ENCODE data around the gene USP2. TPM values are rescaled to one million over a fixed set of nuclear protein-coding genes. Genes with fewer than 3 reads are reported as not detected.
A peak's percentile ranks its signal among the peaks of the same experiment; 100 is the strongest.

The USP2 gene
- total RNA-seq, 2 experiments from 2014 or later: 0.55 to 0.68 TPM

DNA sequence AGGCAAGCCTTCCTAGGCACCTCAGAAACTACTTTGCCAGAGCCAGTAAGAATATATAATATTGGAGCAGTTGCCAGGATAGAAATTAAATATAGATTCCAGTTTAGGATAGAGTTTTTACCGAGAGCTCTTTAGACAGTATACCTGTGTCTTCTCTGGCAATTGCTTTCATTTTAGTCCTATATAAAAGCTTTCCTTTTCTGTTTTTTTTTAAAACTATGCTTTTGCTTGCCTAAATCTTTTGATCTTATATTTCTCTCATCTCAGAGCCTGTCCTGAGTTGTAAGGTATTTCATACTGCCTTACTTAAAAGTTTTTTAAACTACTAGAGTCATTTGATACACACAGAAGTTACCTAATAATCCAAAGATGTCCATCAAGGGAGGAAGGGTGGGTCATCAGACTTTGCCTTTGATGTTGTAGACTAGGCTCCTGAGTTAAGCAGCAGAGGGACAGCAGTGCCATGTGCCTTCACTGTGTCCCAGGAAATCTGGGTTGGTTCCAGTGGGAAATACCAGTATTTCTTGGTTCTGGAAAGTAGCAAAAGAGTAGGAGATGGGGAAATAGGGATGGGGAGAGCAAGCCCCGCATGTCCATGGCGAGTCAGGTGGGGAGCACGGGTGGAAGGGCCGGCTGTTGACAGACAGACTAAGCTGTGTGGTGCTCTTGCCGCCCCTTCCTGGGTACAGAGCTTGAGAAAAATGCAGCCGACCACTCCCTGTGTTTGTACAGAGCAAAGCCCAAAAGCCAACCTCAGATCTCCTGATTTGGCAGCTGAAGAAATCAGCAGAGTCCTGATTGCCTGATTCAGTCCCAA, 75.7 kb downstream of the USP2 start:
- POLR2A ChIA-PET: interaction anchor here (1.0 to 1.3 kb wide), 4 partner anchors 14 to 39 kb away, joined by 3 to 4 read pairs (median 3); no protein-coding TSS in a partner anchor

More for the DNA sequence above, 75.7 kb downstream of the USP2 start:
- CTCF ChIA-PET: interaction anchor here (0.9 to 5.3 kb wide), 10 partner anchors 9 to 137 kb away, joined by 3 to 58 read pairs (median 4); partner anchors contain the start of gene CBL
- peaks cover 25% of the 10 kb centered on the region for H3K4me1 Mint-ChIP-seq (ENCODE audit: low read depth)
- DNase-seq: no peak
- H3K9me3 Mint-ChIP-seq (ENCODE audit: insufficient read depth): no peaks in the 10 kb centered on the region
- peak overlapping the region; percentile 83 for H3K27ac Mint-ChIP-seq
- H3K36me3 Mint-ChIP-seq (ENCODE audit: low read depth): peaks cover 36% of the 10 kb centered on the region
- no peaks in the 10 kb centered on the region for H3K27me3 Mint-ChIP-seq (ENCODE audit: low read depth)
- no peak overlapping the region for H3K4me3 Mint-ChIP-seq
- ATAC-seq: peak; percentile 10

Small RNA genes lying within 50 kb of the gene (microRNA-seq; reads per million reads assigned to microRNA genes)
- gene MIR6756: not detected

Other genes with a start within 250 kb of the USP2 start
- under 1 TPM in 1 of 2 experiments, not detected in 1; 0.18 TPM for gene ABCG4, start 232.6 kb downstream of the USP2 start, total RNA-seq
- gene NLRX1, start 213.0 kb downstream of the USP2 start, total RNA-seq: 10 to 100 TPM; 24.6 to 24.8 TPM
- under 1 TPM; 0.18 to 0.63 TPM for gene NHERF4, start 196.2 kb downstream of the USP2 start, total RNA-seq
- 10 to 100 TPM; 43.6 to 43.7 TPM for gene CBL, start 175.4 kb downstream of the USP2 start, total RNA-seq
- gene MCAM, start 64.6 kb downstream of the USP2 start, total RNA-seq: 1 to 10 TPM; 2.9 to 4.4 TPM
- 10 to 100 TPM; 40.5 to 41.8 TPM for gene RNF26, start 47.2 kb downstream of the USP2 start, total RNA-seq
- not detected for gene C1QTNF5, start 40.8 kb downstream of the USP2 start, total RNA-seq
- not detected for gene MFRP, start 35.0 kb downstream of the USP2 start, total RNA-seq
- gene THY1, start 41.5 kb upstream of the USP2 start, total RNA-seq: not detected